ENCODE data around the gene CTIF. TPM values are rescaled to one million over a fixed set of nuclear protein-coding genes. Genes with fewer than 3 reads are reported as not detected.

Gene CTIF
- total RNA-seq, 1 donor from 2014 or later = 60.0 TPM

- intact Hi-C loops (cut with micrococcal nuclease) = no loop called here
- H3K27me3 ChIP-seq (ENCODE audit: low read depth) = no peaks in the 10 kb centered on the region
- peak overlapping the region; percentile 77 for H3K27ac ChIP-seq (replicated peaks)
- DNase-seq = peak; percentile 67
- H3K36me3 ChIP-seq = peaks cover 12% of the 10 kb centered on the region
- H3K9me3 ChIP-seq (replicated peaks) = peaks cover 9% of the 10 kb centered on the region
- no peak overlapping the region for H3K4me3 ChIP-seq
- no peak for TF ChIP-seq CTCF (IDR thresholded peaks at IDR 0.05; ENCODE audit: borderline replicate concordance)
- H3K4me1 ChIP-seq = peaks cover 28% of the 10 kb centered on the region
Observed at GRCh38 chr18:48819276-48819675, 280.4 kb downstream of the CTIF start.

GRCh38 chr18:48819781-48820482 is 281.1 kb downstream of the CTIF start:
- Histone ChIP-seq H3K36me3 (peaks cover 12% of the 10 kb centered on the region), H3K27me3 (ENCODE audit: low read depth) (no peaks in the 10 kb centered on the region), H3K9me3 (replicated peaks) (peaks cover 9% of the 10 kb centered on the region), H3K4me1 (peaks cover 23% of the 10 kb centered on the region), H3K4me3 (no peak overlapping the region), H3K27ac (replicated peaks) (peak overlapping the region; percentile 77)
- peak; percentile 6 for DNase-seq
- TF ChIP-seq CTCF (IDR thresholded peaks at IDR 0.05; ENCODE audit: borderline replicate concordance) = no peak
- intact Hi-C loops (cut with micrococcal nuclease) = no loop called here

- Histone ChIP-seq H3K9me3 (replicated peaks) (peaks cover 9% of the 10 kb centered on the region), H3K36me3 (peaks cover 12% of the 10 kb centered on the region), H3K4me3 (no peak overlapping the region), H3K27ac (replicated peaks) (no peak overlapping the region), H3K27me3 (ENCODE audit: low read depth) (no peaks in the 10 kb centered on the region), H3K4me1 (peaks cover 30% of the 10 kb centered on the region)
- peak; percentile 6 for DNase-seq
- intact Hi-C loops (cut with micrococcal nuclease) = no loop called here
- TF ChIP-seq CTCF (IDR thresholded peaks at IDR 0.05; ENCODE audit: borderline replicate concordance) = no peak
Observed at GRCh38 chr18:48820483-48821250, 281.8 kb downstream of the CTIF start.

GRCh38 chr18:48821251-48821590 is 282.4 kb downstream of the CTIF start:
- no peak for TF ChIP-seq CTCF (IDR thresholded peaks at IDR 0.05; ENCODE audit: borderline replicate concordance)
- H3K36me3 ChIP-seq = peaks cover 12% of the 10 kb centered on the region
- H3K9me3 ChIP-seq (replicated peaks) = peaks cover 9% of the 10 kb centered on the region
- H3K27ac ChIP-seq (replicated peaks) = no peak overlapping the region
- H3K4me3 ChIP-seq = no peak overlapping the region
- intact Hi-C loops (cut with micrococcal nuclease) = no loop called here
- DNase-seq = no peak
- H3K4me1 ChIP-seq = peaks cover 35% of the 10 kb centered on the region
- H3K27me3 ChIP-seq (ENCODE audit: low read depth) = no peaks in the 10 kb centered on the region

GRCh38 chr18:48821845-48822244 is 283.0 kb downstream of the CTIF start:
- no peak overlapping the region for H3K27ac ChIP-seq (replicated peaks)
- intact Hi-C loops (cut with micrococcal nuclease) = no loop called here
- no peak for DNase-seq
- peaks cover 9% of the 10 kb centered on the region for H3K9me3 ChIP-seq (replicated peaks)
- peaks cover 42% of the 10 kb centered on the region for H3K4me1 ChIP-seq
- no peak for TF ChIP-seq CTCF (IDR thresholded peaks at IDR 0.05; ENCODE audit: borderline replicate concordance)
- peaks cover 12% of the 10 kb centered on the region for H3K36me3 ChIP-seq
- H3K4me3 ChIP-seq = no peak overlapping the region
- H3K27me3 ChIP-seq (ENCODE audit: low read depth) = no peaks in the 10 kb centered on the region

Data from left ventricle myocardium inferior (tissue), 1 donor.